Measurements from ENCODE around the gene PAX1.
A peak's percentile ranks its signal among the peaks of the same experiment; 100 is the strongest.

Gene PAX1

GRCh38 chr20:21702553-21703470, 2.7 kb upstream of the PAX1 start:
- H3K4me3 ChIP-seq (ENCODE audit: low read length) = no peak overlapping the region; the same call in 1 of the 2 replicates
- DNase-seq (ENCODE audit: low read depth) = peak; percentile 19
- TF ChIP-seq CTCF (conservative IDR thresholded peaks at IDR 0.05; ENCODE audit: low read length) = peak; percentile 46

GRCh38 chr20:21703717-21704407, 1.6 kb upstream of the PAX1 start:
- H3K4me3 ChIP-seq (ENCODE audit: low read length) = no peak overlapping the region
- no peak for DNase-seq (ENCODE audit: low read depth)
- no peak for TF ChIP-seq CTCF (conservative IDR thresholded peaks at IDR 0.05; ENCODE audit: low read length)

GRCh38 chr20:21704408-21705385, 767 bp upstream of the PAX1 start:
- no peak for DNase-seq (ENCODE audit: low read depth)
- no peak for TF ChIP-seq CTCF (conservative IDR thresholded peaks at IDR 0.05; ENCODE audit: low read length)
- H3K4me3 ChIP-seq (ENCODE audit: low read length) = no peak overlapping the region

- TF ChIP-seq CTCF (conservative IDR thresholded peaks at IDR 0.05; ENCODE audit: low read length) = no peak
- no peak overlapping the region for H3K4me3 ChIP-seq (ENCODE audit: low read length)
- no peak for DNase-seq (ENCODE audit: low read depth)
Observed at GRCh38 chr20:21706261-21707195, 1.1 kb downstream of the PAX1 start.

- no peak for DNase-seq (ENCODE audit: low read depth)
- TF ChIP-seq CTCF (conservative IDR thresholded peaks at IDR 0.05; ENCODE audit: low read length) = no peak
- H3K4me3 ChIP-seq (ENCODE audit: low read length) = no peak overlapping the region
Observed at GRCh38 chr20:21707267-21707666, 1.8 kb downstream of the PAX1 start.

All from AG10803 (cell line).